ENCODE data around the gene PRELP.

Gene PRELP

GRCh38 chr1:203527013-203527412, 51.4 kb downstream of the PRELP start:
- DNase-seq, result no peak

GRCh38 chr1:203528063-203528462, 52.5 kb downstream of the PRELP start:
- DNase-seq, result no peak

- DNase-seq, result no peak
These were observed 53.6 kb downstream of the PRELP start for GRCh38 chr1:203528976-203529835.

GRCh38 chr1:203531063-203531462, 55.5 kb downstream of the PRELP start:
- DNase-seq, result no peak

GRCh38 chr1:203534012-203534411, 58.4 kb downstream of the PRELP start:
- DNase-seq, result no peak

GRCh38 chr1:203534526-203534925, 58.9 kb downstream of the PRELP start:
- no peak for DNase-seq

GRCh38 chr1:203536575-203536974, 61.0 kb downstream of the PRELP start:
- DNase-seq, result no peak

GRCh38 chr1:203536980-203537455, 61.4 kb downstream of the PRELP start:
- DNase-seq, result no peak

- no peak for DNase-seq
These were observed 62.3 kb downstream of the PRELP start for GRCh38 chr1:203537806-203538464.

- DNase-seq, result no peak
These were observed 63.1 kb downstream of the PRELP start for GRCh38 chr1:203538726-203539125.

GRCh38 chr1:203539831-203540546, 64.4 kb downstream of the PRELP start:
- no peak for DNase-seq
